GM21390 (cell line): ENCODE data around the gene DENND1A.

ENCODE experiments used
- ATAC-seq: cut with Tn5 transposase; IDR thresholded peaks from one replicate; pipeline ENCODE4 v1.9.1; 2021; ENCODE audit not compliant: unreplicated experiment

Gene DENND1A

DNA sequence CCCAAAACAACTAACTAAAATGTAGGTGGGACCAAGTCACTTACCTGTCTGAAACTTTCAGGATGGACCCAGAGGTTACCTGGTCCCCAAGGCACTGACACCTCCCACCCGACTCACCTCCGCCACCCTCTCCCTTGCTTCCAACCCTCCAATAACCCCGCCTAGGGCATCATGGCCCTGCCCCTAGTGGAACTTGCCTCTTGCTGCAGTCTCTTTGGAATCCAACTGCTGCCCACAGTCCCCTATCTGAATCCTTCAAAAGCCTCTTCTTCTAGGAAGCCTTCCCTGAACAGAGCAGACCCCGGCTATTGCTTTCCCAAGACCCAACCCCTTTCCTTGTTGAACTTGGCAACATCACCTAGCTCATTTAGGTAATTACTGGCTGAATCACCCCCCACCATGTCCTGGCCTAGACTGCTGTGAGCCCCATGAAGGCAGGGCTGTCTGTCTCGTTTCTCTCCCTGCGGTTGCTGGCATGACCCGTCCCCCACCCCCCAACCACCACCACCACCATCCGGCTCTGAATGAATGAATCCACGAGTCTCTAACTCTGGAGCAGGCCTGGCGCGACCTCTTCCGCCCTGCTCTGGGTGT is 564.5 kb downstream of the DENND1A start:
- no peak for ATAC-seq

DNA sequence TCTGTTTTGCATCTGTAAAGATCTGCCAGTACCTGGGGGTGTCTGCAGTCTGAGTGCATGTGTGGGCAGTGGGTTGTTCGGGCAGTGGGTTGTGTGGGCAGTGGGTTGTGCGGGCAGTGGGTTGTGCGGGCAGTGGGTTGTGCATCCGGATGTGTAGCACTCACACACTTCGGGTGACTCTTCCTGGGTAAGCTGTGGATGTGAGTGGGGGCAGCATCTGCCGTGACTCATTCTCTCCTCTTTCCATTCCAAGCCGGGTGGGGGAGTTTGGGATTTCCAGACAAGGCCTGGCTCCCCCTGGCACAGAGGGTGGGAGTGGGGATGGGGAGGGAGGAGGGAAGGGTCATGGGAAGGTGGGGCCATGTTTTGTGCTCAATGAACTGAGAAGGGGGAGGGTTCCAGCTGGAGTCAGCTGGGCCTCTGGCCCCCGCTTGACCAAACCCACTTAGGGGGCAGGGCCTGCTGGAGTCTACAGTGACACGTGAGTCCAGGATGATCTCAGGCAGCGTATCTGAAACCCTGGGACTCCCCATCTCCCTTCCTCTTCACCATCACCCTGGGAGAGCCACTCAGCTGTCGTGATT is 565.6 kb downstream of the DENND1A start:
- no peak for ATAC-seq

DNA sequence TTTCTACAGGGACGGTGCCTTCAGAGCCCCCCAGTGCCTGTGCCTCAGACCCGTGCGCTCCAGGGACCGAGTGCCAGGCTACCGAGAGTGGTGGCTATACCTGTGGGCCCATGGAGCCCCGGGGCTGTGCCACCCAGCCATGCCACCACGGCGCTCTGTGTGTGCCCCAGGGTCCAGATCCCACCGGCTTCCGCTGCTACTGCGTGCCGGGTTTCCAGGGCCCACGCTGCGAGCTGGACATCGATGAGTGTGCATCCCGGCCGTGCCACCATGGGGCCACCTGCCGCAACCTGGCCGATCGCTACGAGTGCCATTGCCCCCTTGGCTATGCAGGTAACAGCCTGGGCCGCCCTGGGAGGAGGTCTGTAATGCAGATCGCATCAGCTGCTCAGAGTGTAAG is 567.1 kb downstream of the DENND1A start:
- no peak for ATAC-seq

DNA sequence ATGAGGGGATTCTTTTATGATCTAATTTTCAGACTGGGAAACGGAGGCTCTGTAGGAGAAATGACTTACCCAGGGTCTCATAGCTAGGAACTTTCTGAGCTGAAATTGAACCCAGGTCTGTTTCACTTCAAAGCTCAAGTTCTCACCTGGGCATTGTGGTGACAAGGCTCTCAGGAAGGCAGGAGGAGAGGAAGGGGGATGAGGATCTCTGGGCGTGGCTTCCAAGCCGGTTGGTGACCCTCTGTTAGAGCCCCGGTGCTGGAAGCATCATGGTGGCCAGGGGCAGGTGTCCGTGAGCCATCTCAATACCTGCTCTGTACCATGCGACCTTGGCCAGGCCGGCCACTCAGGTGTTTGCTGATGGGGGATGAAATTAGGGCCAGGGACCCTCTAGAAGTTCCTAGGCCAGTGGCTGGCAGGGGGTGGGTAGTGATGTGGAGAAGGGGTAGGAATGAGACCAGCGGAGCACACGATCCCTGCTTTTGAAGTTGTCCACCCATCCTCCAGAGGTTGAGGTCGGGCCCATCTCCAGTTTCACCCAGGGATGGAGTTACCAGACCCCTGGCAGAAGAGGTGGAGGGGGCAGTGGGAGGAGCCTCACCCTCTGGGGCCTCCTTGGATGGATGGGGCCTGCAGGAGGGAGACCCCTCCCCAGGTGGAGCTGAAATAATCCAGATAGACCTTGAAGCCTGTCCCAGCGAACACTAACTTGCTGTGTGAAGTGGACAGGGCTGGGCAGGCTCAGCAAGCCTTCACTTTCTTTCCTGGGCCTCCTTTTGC is 568.0 kb downstream of the DENND1A start:
- ATAC-seq = no peak

DNA sequence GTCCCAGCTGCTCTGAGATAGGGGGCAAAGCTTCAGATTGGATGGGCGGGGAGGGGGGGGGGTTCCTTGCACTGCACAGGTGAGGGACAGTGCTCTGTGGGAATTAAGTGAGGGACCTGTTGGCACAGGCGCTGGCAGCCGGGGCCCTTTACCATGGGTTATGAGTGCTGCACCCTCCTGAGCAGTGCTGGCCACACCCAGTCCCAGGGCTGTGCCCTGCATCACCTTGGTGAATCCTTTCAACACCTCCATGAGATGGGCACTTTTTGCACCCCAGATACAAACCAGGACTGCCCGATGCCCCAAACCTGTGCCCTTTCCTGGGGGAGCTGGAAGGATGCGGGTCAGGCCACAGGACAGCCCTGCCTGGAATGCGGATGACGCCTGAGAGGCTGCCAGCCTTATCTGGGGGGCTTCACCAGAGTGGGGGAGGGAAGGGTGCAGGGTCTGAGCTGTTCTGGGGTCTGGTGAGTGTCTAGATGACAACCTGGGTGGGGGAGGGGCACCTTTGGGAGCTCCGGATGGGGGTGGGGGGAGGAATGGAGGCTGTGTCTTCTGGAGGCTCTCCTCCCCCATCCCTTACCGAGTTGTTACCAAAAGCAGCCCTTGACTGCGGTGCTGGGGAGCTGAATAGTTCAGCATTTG is 568.7 kb downstream of the DENND1A start:
- no peak for ATAC-seq

DNA sequence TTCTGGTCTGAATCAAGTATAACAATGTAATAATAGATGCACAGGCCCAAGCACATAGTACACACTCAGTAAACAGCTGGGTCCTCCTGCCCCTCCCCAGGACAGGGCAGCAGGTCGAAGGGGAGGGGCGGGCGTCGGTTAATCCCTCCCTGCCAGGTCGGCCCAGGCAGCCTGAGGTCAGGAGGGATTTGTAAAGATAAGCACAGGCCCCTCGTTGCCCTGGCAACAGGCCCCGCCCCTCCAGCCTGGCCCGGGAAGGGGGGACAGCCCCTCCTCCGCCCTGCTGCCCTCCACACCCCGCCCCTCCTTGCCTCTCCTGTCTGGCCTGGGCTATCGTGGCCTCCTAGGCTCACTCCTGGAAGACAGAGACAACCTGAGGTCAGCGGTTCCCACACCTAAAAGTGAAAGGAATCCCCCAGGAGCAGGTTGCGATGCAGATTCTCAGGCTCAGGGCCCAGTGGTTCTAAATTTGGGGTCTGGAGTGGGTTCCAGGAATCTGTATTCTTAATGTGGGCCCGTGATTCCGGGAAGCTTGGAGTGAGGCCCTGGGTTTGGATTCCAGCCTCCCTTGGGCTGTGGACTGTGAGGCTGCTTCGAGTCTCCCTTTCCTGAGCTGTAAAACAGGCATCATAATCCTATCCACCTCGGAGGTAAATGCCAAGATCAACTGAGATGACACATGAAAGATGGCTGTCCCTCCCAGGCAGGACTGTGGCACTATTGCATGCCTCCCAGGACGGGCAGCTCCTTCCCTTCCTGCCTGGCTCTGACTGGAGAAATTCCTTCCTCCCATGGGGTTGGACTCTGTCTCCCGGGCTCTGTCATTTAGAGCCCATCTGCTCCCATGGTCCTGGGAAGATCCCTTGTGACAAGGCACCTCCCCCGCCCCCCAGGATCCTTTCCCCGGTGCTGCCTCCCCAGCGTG is 569.5 kb downstream of the DENND1A start:
- no peak for ATAC-seq

DNA sequence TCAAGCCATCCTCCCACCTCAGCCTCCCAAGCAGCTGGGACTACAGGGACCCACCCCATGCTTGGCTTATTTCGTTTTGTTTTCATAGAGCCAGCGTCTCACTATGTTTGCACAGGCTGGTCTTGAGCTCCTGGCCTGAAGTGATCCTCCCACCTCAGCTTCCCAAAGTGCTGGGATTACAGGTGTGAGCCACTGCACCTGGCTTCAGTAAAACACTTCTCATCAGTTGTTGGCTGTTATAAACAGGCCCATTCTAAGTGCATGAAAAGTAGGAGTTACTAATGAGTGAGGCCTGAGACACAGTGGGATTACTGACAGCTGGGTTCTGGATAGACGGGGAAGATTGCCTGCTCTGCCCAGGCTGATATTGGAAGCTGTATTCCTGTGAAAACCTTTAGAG is 570.4 kb downstream of the DENND1A start:
- ATAC-seq = no peak

DNA sequence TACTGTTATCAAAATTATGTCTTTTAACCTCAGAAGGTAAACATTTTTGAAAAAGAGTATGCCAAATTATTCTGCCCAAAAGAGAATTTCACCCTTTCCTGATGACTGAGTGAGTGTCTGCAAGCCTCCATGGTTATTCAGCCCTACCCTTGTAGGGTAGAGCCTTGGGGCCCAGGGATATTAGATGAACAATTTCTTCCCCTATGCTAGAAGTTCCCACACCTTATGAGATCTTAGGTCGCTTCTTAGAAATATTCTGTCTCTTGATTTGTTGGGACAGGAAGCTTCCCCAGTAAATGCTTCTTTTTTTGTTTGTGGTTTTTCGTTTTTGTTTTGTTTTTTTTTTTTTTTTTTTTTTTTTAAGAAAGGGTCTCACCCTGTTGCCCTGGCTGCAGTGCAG is 570.8 kb downstream of the DENND1A start:
- ATAC-seq = no peak

DNA sequence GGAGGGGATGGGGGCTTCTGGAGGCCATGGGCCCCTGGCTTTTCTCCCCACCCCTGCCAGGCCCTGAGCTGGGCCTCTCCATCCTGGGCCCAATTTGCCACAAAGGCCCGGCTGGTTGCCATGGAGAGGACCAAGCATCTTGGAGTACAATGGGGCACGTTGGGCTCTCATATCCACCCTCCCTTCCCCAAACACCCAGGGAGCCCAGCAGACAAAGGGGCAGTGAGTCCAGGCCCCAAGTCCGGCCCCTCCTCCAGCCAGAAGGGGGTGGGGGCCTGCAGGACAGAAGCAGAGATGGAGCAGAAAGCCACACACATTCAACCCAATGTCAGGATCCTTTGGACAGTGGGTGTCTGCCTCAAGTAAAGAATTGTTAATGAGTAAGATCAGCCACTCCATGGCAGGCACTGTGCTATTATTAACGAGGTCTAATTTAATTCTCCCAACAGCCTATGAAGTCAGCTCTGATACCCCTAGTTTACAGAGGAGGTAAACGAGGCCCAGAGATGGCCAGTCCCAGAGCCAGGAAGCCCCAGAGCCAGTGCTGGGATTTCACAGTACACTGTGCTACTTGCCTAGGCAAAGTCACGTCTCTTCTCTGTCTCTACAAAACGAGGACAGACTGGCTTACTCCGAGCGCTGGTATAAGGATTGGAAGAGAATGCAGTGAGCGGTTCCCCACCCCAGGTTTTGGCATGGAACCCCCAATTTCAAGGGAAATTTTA is 571.6 kb downstream of the DENND1A start:
- no peak for ATAC-seq

DNA sequence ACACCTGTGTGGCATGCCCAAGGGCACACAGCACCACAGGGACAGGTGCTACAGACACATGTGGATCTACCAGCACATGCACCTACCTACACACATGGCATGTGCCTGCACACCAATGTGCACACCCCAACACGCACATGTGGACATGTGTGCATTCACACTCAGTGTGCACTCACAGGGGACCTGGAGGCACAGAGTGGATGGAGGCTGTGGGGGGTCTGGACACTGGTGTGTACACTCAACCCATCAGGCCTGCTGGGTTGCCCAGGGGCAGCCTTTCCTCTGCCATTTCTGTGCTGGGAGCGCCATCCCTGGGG is 572.2 kb downstream of the DENND1A start:
- no peak for ATAC-seq

DNA sequence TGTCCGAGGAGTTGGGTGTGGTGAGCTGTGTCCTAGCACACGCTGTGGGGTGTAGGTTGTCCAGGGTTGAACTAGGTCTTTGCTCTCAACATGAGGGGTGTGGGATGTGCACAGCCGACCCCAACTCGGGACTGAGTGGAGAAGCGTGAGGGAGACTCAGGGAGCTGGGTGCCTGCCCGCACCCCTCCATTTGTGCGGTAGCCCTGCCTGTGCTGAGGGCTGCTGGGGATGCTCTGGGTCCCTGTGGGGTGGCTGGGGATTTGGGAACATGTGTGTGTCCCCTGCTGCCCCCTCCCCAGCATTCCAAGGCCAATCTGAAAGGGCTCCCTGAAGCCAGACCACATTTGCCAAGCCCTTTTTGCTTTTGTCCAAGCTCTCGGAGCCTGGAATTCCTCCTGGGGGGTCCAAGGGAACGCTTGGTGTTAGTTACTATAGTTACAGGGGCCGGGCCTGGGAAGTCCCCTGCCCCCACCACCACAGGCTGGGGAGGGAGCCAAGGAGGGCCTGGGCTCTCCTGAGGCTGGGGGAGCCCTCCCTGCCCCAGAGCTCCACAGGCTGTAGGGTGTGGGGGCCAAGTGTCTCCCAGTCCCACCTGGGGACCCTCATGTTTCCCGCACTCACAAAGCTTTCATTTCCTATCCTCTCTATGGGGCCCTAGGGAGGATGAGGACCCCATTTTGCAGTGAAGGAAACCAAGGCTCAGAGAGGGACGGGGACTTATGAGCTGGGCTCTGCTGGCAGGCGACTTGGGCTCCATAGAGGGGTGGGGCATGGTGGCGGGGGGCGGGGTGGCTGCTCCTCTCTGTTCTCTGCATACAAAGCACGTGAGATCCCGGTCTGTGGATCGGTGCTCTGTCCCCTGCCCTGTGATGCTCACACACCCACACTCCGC is 572.8 kb downstream of the DENND1A start:
- no peak for ATAC-seq

DNA sequence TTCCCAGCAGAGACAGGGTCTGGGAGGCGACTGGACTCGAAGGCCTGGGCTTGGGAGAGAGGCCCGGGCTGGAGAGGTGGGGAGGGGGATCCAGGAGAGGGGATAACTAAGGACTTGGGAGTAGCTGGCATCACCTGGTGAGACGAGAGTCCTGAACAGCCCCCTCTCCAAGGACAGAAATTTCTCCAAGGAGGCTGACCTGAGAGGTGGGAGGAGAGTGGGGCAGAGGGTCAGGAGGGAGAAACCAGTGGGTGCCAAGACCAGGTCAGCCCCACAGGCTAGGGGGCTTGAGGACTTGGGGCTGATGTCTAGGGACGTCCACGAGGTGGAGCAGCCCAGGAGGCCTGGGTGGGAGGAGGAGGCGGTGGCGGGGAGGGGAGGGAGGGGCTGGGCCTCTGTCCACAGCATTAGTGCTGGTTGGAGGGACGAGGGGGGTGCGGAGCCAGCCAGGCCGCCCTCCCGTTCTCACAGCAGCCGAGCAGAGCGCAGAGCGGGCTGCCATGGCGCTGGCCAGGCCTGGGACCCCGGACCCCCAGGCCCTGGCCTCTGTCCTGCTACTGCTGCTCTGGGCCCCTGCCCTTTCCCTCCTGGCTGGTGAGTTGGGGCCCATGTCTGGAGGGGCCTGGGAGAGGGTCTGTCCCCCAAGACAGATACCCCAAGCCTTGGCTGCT is 574.0 kb downstream of the DENND1A start, which contains the start of gene CRB2:
TSS of gene CRB2 (plus strand) at position 437 of the 671 bp plus-strand sequence. CDS start at position 501, 64 bp downstream.
- no peak for ATAC-seq

DNA sequence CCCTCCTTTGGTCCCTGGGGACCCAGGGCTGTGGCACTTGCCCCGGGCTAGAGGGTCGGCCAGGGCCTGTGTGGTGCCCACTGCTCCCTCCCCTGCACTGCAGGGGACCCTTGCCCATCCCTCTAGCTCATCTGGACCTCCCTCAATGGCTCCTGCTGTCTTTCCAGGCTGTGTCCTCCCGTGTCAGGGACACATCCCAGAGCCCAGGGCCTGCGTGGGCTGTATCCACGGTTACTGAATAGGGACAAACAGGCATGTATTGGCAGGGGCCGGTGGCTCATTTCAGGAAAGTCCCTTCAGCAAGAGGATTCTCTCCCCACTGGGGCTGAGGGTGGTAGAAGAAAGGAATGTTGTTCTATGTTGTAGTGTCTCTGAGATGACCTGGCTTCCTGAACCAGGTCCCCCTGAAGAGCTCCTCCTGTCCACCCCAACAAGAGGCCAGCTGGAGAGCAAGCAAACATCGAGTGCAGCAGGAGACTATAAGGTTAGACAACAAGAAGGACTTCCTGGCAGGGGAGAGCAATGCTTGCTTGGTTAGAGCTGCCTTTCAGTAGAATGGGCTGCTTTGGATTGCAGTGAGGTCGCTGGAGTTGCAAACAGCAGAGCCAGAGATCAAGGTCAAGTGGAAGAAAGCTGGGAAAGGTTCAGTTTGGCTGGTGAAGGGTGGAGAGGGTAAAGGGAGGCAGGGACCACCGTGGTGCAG is 575.0 kb downstream of the DENND1A start:
- no peak for ATAC-seq

DNA sequence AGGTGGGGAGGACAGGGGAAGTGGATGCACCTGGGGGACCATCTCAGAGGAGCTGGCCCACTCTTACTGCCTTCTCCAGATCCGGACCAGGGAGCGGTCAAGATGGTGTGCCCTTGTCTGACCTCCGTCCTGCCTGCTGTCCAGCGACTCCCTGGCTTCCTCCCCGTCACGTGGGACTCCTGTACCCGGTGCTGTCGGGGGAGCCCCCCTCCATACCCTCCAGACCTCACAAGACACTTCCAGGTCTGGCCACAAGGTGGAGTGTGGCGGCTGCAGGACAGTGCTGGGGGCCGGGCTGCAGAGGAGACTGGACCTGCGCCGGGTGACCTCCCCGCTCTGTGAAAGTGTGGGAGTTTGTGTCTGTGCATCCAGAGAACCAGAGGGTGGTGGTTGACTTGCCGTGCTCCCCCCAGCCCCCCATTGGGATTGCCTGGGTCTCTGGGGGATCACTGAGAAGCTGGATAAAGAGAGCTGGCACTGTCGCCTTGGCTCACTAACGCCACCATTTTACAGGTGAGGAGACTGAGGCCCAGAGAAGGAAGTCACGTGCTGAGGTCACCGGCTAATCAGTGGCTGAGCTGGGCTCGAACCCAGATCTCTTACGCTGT is 575.8 kb downstream of the DENND1A start:
- ATAC-seq = peak; percentile 73

DNA sequence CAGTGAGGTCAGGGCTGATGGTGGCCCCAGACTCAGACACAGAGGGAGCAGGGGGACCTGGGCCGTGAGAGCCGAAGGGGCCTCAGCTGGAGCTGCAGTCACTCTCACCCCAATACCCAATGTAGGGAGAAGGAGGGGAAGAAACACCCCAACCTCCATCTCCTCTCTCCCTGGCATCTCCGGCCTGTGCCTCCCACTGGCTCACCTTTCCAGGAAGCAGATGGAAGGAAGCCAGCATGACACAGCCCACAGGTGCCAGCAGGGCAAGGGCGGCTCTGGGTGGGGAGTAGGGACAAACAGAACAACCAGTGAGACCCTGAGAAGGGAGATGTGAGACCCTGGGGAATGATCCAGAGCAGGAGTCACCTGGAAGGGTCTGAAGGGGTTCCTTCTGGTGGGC is 576.9 kb downstream of the DENND1A start:
- ATAC-seq = no peak

DNA sequence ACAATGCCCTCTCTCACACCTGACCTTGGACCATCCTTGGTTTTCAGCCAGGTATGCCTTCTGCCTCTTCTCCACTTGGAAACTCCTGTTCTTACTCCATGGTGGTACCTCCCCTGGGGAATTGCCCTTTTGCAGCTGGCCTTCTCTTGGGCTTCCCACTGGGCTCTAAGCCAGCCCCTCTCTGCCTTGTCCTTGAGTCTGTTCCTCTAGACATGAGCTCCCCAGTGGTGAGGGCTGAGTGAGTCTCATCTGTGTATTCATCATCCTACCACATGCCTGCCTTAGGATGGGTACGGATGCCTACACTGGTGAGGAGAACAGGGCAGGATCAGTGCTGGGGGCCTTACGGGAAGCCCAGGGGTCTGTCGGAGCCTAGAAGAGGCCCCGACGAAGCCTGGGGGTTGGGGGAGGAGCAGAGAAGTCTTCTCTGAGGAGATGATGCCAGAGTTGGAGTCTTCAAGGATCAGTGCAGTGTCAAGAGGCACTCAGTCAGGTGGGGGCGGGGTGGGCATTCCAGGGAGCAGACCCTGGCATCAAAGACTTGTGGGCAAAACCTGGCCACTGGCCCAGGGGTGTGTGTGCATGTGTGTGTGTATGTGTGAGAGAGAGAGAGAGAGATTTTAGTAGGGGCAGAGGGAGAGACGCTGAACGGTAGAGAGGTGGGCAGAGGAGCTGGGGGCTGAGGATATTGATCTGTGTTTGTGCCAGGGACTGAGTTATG is 579.2 kb downstream of the DENND1A start:
- ATAC-seq = no peak
